Keratinocyte (primary cell): ENCODE measurements around the gene NCKAP5. TPM values are rescaled to one million over a fixed set of nuclear protein-coding genes. Genes with fewer than 3 reads are reported as not detected.

ENCODE experiments used
- DNase-seq: peaks from one replicate; pipeline ENCODE4 v3.0.0-alpha.2; 2011; ENCODE audit warnings: low read depth, missing footprints, low spot score
- FAIRE-seq: peaks from 2 replicates; lab custom pipeline; 2011; peaks lifted over from hg19 to GRCh38; lab: Jason Lieb, UNC
- H2AFZ ChIP-seq: 2 replicates; pipeline ENCODE4 v1.6.0; 2012; ENCODE audit warnings: low read length, control low read depth, inconsistent platforms; ENCODE audit not compliant: control insufficient read depth
- H3K27ac ChIP-seq: 2 replicates; pipeline ENCODE4 v1.5.1; 2011; ENCODE audit warnings: low read length; ENCODE audit not compliant: control insufficient read depth, insufficient read depth
- H3K27me3 ChIP-seq: 3 replicates; pipeline ENCODE4 v1.6.0; 2011; ENCODE audit warnings: low read length; ENCODE audit not compliant: control insufficient read depth, insufficient read depth; ENCODE audit errors: extremely low read depth
- H3K36me3 ChIP-seq, 2 experiments: 2 replicates in 1 of 2; 3 replicates in 1 of 2; pipeline ENCODE4 v1.5.1; 2011; ENCODE audit warnings: low read length in 2 of 2, mild to moderate bottlenecking in 1 of 2; ENCODE audit not compliant: control insufficient read depth in 2 of 2, insufficient read depth in 2 of 2; ENCODE audit errors: extremely low read depth in 1 of 2
- H3K4me1 ChIP-seq: 3 replicates; pipeline ENCODE4 v1.5.1; 2011; ENCODE audit warnings: low read length; ENCODE audit not compliant: control insufficient read depth, insufficient read depth; ENCODE audit errors: extremely low read depth
- H3K4me2 ChIP-seq: 3 replicates; pipeline ENCODE4 v1.6.0; 2011; ENCODE audit warnings: low read depth, low read length; ENCODE audit not compliant: control insufficient read depth, insufficient read depth; ENCODE audit errors: extremely low read depth
- H3K4me3 ChIP-seq, 3 experiments: fragments of 200-600 bp in 1 of 3; sonication (generic) in 1 of 3; 2 replicates in 2 of 3; 3 replicates in 1 of 3; pipeline ENCODE4 v1.5.1; 2011 to 2016; ENCODE audit warnings: low read length in 3 of 3, mild to moderate bottlenecking in 3 of 3, control low read depth in 2 of 3, inconsistent platforms in 1 of 3, low read depth in 1 of 3, mixed read lengths in 1 of 3, mixed run types in 1 of 3, moderate library complexity in 1 of 3; ENCODE audit not compliant: control insufficient read depth in 2 of 3, insufficient read depth in 2 of 3; ENCODE audit errors: extremely low read depth in 1 of 3
- H3K79me2 ChIP-seq: 2 replicates; pipeline ENCODE4 v1.6.0; 2012; ENCODE audit warnings: low read length; ENCODE audit not compliant: control insufficient read depth, insufficient read depth
- H3K9ac ChIP-seq: 3 replicates; pipeline ENCODE4 v1.6.0; 2011; ENCODE audit warnings: low read length; ENCODE audit not compliant: control insufficient read depth, insufficient read depth; ENCODE audit errors: extremely low read depth
- H3K9me1 ChIP-seq: 3 replicates; pipeline ENCODE4 v1.6.0; 2011; ENCODE audit warnings: low read length; ENCODE audit not compliant: control insufficient read depth, insufficient read depth; ENCODE audit errors: extremely low read depth
- H3K9me3 ChIP-seq: 2 replicates; pipeline ENCODE4 v1.5.1; 2012; ENCODE audit warnings: low read depth, low read length; ENCODE audit not compliant: control insufficient read depth
- H4K20me1 ChIP-seq: 3 replicates; pipeline ENCODE4 v1.6.0; 2011; ENCODE audit warnings: low read length; ENCODE audit not compliant: control insufficient read depth, insufficient read depth; ENCODE audit errors: extremely low read depth
- EZH2 ChIP-seq: IDR thresholded peaks from one replicate; pipeline ENCODE4 v1.6.1; 2012; ENCODE audit warnings: inconsistent platforms, mild to moderate bottlenecking, low read length, moderate library complexity
- dilution Hi-C: fragments of 300-500 bp; cut with MboI; formaldehyde crosslinking; loops from one replicate; pipeline ENCODE4 v1.7.0; 2020; ENCODE audit warnings: low sequenced_read_pairs; ENCODE audit not compliant: extremely low pct_ligation_motif_present
- polyA plus RNA-seq, 5 experiments: library from polyadenylated mRNA; depleted of rRNA in 3 of 5; stranded (reverse) in 3 of 5; stranded (forward) in 1 of 5; unstranded in 1 of 5; fragments of >200 nt; gene quantifications; 1 replicate in 1 of 5; 2 replicates in 3 of 5; 3 replicates in 1 of 5; pipeline versions ENCODE4 v1.2.1 to v1.2.3, GENCODE V29; 2011 to 2012; ENCODE audit warnings: missing spikeins in 2 of 5, low read depth in 1 of 5, low replicate concordance in 1 of 5
- TF ChIP-seq, protein P1 (sequence below), 3 experiments: IDR thresholded peaks in 1 of 3; conservative IDR thresholded peaks in 1 of 3; optimal IDR thresholded peaks in 1 of 3; 2 replicates in 2 of 3; 3 replicates in 1 of 3; pipeline versions ENCODE3 to v1.5.1; 2011; ENCODE audit warnings: low read length in 3 of 3, mild to moderate bottlenecking in 3 of 3, moderate library complexity in 2 of 3, control low read depth in 1 of 3, inconsistent platforms in 1 of 3; ENCODE audit not compliant: insufficient read depth in 2 of 3; ENCODE audit errors: extremely low read depth in 1 of 3

NCKAP5 gene
- polyA plus RNA-seq, 1 donor (not counting 4 experiments of a cell fraction or from before 2014, with no cell fraction given), result 3.6 TPM

DNA sequence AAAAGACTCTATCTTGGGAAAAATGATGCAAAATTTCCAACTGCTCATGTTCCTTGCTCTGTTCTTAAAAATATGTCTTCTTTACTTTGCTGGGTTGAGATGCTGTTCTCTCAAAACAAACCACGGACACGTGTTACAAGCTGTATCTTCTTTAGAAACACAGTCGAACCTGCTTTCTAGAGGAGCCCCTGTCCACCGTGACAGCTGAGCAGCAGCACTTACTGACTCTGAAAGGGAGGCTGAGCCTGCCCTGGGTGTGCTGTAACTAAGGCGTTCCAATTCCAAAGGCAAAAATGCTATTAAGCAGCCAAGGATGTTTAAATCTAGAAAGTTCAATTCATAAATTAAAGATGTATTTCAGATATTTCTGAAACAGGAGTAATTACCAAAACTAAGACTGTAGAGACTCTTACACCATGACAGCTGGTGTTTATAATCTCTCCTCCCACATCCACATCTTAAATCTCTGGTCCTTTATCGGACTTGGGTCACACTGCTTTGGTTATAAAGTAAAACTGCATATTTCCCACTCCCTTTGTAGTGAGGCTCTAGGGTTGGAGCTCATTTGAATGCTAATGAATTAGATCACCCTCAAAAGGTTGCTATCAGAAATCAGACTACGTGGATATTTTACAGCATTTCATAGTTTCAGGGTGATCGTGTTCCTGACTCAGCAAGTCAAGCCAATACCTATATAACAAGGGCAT is 617.1 kb downstream of the NCKAP5 start:
- no peak for DNase-seq
- no peaks in the 10 kb centered on the region for H4K20me1 ChIP-seq
- no peak overlapping the region for H2AFZ ChIP-seq
- H3K27ac ChIP-seq, result no peak overlapping the region
- H3K9ac ChIP-seq, result no peak overlapping the region
- no peak overlapping the region for H3K4me2 ChIP-seq
- H3K79me2 ChIP-seq, result no peaks in the 10 kb centered on the region
- FAIRE-seq, result no peak
- peaks cover 5% of the 10 kb centered on the region for H3K4me1 ChIP-seq
- no peaks in the 10 kb centered on the region for H3K36me3 ChIP-seq
- H3K9me3 ChIP-seq, result no peaks in the 10 kb centered on the region
- H3K4me3 ChIP-seq, result no peak overlapping the region
- H3K9me1 ChIP-seq, result no peaks in the 10 kb centered on the region
- TF ChIP-seq, protein P1, sequence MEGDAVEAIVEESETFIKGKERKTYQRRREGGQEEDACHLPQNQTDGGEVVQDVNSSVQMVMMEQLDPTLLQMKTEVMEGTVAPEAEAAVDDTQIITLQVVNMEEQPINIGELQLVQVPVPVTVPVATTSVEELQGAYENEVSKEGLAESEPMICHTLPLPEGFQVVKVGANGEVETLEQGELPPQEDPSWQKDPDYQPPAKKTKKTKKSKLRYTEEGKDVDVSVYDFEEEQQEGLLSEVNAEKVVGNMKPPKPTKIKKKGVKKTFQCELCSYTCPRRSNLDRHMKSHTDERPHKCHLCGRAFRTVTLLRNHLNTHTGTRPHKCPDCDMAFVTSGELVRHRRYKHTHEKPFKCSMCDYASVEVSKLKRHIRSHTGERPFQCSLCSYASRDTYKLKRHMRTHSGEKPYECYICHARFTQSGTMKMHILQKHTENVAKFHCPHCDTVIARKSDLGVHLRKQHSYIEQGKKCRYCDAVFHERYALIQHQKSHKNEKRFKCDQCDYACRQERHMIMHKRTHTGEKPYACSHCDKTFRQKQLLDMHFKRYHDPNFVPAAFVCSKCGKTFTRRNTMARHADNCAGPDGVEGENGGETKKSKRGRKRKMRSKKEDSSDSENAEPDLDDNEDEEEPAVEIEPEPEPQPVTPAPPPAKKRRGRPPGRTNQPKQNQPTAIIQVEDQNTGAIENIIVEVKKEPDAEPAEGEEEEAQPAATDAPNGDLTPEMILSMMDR (optimal IDR thresholded peaks at IDR 0.05 in 1 of 3, IDR thresholded peaks at IDR 0.05 in 1 of 3, conservative IDR thresholded peaks at IDR 0.05 in 1 of 3; ENCODE audit: extremely low read depth in 1 of 3, insufficient read depth in 2 of 3, low read length in 3 of 3), result no peak
- no peak for TF ChIP-seq EZH2
- no peaks in the 10 kb centered on the region for H3K27me3 ChIP-seq
- dilution Hi-C loops, result no loop called here

DNA sequence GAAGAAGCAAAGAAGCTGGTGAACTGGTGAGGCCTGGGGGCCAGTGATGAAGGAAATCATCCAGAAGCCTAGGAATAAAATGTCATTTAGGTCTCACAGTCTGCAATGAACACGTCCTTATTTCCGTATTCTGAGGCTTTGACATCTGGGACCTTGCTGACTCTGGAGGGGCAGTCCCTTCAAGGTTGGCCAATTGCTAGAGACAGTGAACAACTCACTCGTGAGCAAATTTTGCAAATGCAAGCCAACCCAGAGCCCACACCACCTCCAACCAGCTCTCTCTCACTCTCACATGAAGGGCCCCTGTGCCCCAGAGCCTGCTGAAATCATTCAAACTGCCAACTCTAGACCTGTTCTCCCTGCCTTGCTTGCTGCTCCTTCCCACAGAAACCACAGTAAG is 619.2 kb downstream of the NCKAP5 start:
- dilution Hi-C loops, result no loop called here
- no peak overlapping the region for H2AFZ ChIP-seq
- FAIRE-seq, result no peak
- no peaks in the 10 kb centered on the region for H3K36me3 ChIP-seq
- no peak overlapping the region for H3K4me3 ChIP-seq
- H3K27ac ChIP-seq, result no peak overlapping the region
- no peak for DNase-seq
- no peaks in the 10 kb centered on the region for H3K79me2 ChIP-seq
- no peak overlapping the region for H3K9ac ChIP-seq
- H3K9me3 ChIP-seq, result no peaks in the 10 kb centered on the region
- H3K27me3 ChIP-seq, result no peaks in the 10 kb centered on the region
- H3K9me1 ChIP-seq, result no peaks in the 10 kb centered on the region
- peaks cover 5% of the 10 kb centered on the region for H3K4me1 ChIP-seq
- no peaks in the 10 kb centered on the region for H4K20me1 ChIP-seq
- no peak for TF ChIP-seq EZH2
- TF ChIP-seq, protein P1 (optimal IDR thresholded peaks at IDR 0.05 in 1 of 3, IDR thresholded peaks at IDR 0.05 in 1 of 3, conservative IDR thresholded peaks at IDR 0.05 in 1 of 3; ENCODE audit: extremely low read depth in 1 of 3, insufficient read depth in 2 of 3, low read length in 3 of 3), result no peak
- H3K4me2 ChIP-seq, result no peak overlapping the region
